HCT116 (cell line): ENCODE data around the gene GPR61. TPM values are rescaled to one million over a fixed set of nuclear protein-coding genes. Genes with fewer than 3 reads are reported as not detected.

Experiments
- ATAC-seq: fragments of 200-7000 bp; cut with Tn5 transposase; 2 replicates; pipeline ENCODE4 v1.9.1; 2020; ENCODE audit warnings: mild to moderate bottlenecking, moderate library complexity
- BruUV-seq: library from RNA; stranded (reverse); fragments of 400-500 nt; replicated peaks from 2 replicates; lab custom pipeline; 2021; lab: Mats Ljungman, UMichigan
- CTCF ChIA-PET: fragments of 300-600 bp; sonication (Branson Sonifier 250); formaldehyde crosslinking; loops from one replicate; lab custom pipeline; 2021; ENCODE audit warnings: antibody characterized with exemption; lab: Charles Lee
- POLR2A ChIA-PET: fragments of 300-600, 350-600 bp; sonication (Branson Sonifier 250); formaldehyde crosslinking; loops from one replicate; lab custom pipeline; 2021; ENCODE audit warnings: antibody characterized with exemption; lab: Charles Lee
- RAD21 ChIA-PET, 2 experiments: fragments of 300-600 bp; sonication (Branson Sonifier 250); formaldehyde crosslinking; loops; one replicate each; lab custom pipeline; 2023; ENCODE audit warnings: low total read pairs in 2 of 2; ENCODE audit not compliant: uncharacterized antibody in 2 of 2, unreplicated experiment in 2 of 2, low non-redundant PET in 1 of 2; lab: Charles Lee
- DNase-seq: peaks from one replicate; pipeline ENCODE4 v3.0.0-alpha.2; 2010; ENCODE audit warnings: low read depth, low spot score
- H2AFZ ChIP-seq: fragments of 200-600 bp; shearing (Covaris generic), sonication (generic); 2 replicates; pipeline ENCODE4 v1.6.1; 2017; ENCODE audit warnings: low read depth, mixed run types, mixed read lengths, antibody characterized with exemption, low read length; ENCODE audit not compliant: poor library complexity, severe bottlenecking
- H3K27ac ChIP-seq: 2 replicates; pipeline ENCODE4 v1.5.1; 2012; ENCODE audit warnings: low read depth, low read length
- H3K27me3 ChIP-seq: fragments of 200-600 bp; sonication (generic); 2 replicates; pipeline ENCODE4 v1.6.1; 2016; ENCODE audit warnings: mixed run types, low read length, mixed read lengths; ENCODE audit not compliant: insufficient read depth
- H3K36me3 ChIP-seq, 2 experiments: fragments of 200-500 bp in 1 of 2; fragments of 200-600 bp in 1 of 2; sonication (Bioruptor generic) in 1 of 2; sonication (generic) in 1 of 2; 2 replicates each; pipeline versions ENCODE4 v1.5.1 to v1.6.1; 2014 to 2016; ENCODE audit warnings: low read length in 2 of 2, inconsistent platforms in 1 of 2, mixed read lengths in 1 of 2, mixed run types in 1 of 2; ENCODE audit not compliant: insufficient read depth in 2 of 2, control insufficient read depth in 1 of 2
- H3K4me1 ChIP-seq, 2 experiments: fragments of 200-600 bp in 1 of 2; sonication (generic) in 1 of 2; 2 replicates each; pipeline versions ENCODE4 v1.5.1 to v1.6.1; 2012 to 2017; ENCODE audit warnings: low read length in 2 of 2, inconsistent platforms in 1 of 2, mild to moderate bottlenecking in 1 of 2, mixed read lengths in 1 of 2, mixed run types in 1 of 2, moderate library complexity in 1 of 2; ENCODE audit not compliant: insufficient read depth in 2 of 2, control insufficient read depth in 1 of 2
- H3K4me2 ChIP-seq: fragments of 200-600 bp; sonication (generic); 2 replicates; pipeline ENCODE4 v1.6.1; 2017; ENCODE audit warnings: mixed run types, low read length, mixed read lengths
- H3K4me3 ChIP-seq, 2 experiments: fragments of 200-600 bp in 1 of 2; sonication (generic) in 1 of 2; replicated peaks in 1 of 2; 2 replicates each; pipeline ENCODE4 v1.5.1; 2011 to 2016; ENCODE audit warnings: low read length in 2 of 2, control low read depth in 1 of 2, low read depth in 1 of 2, mild to moderate bottlenecking in 1 of 2, mixed read lengths in 1 of 2, mixed run types in 1 of 2
- H3K79me2 ChIP-seq: fragments of 200-600 bp; sonication (generic); 2 replicates; pipeline ENCODE4 v1.6.1; 2017; ENCODE audit warnings: mild to moderate bottlenecking, mixed run types, low read length, moderate library complexity, mixed read lengths; ENCODE audit not compliant: insufficient read depth
- H3K9ac ChIP-seq: fragments of 200-600 bp; sonication (generic); 2 replicates; pipeline ENCODE4 v1.6.1; 2016; ENCODE audit warnings: low read length, mixed read lengths
- H3K9me2 ChIP-seq: fragments of 200-600 bp; sonication (generic), shearing (Covaris generic); 2 replicates; pipeline ENCODE4 v1.6.1; 2017; ENCODE audit warnings: mixed run types, mild to moderate bottlenecking, moderate library complexity; ENCODE audit not compliant: insufficient read depth
- H3K9me3 ChIP-seq, 2 experiments: fragments of 200-500 bp in 1 of 2; fragments of 200-600 bp in 1 of 2; sonication (Bioruptor generic) in 1 of 2; sonication (generic) in 1 of 2; 2 replicates each; pipeline ENCODE4 v1.6.1; 2014 to 2017; ENCODE audit warnings: low read length in 2 of 2, mixed read lengths in 2 of 2, inconsistent platforms in 1 of 2, low read depth in 1 of 2, mild to moderate bottlenecking in 1 of 2, mixed run types in 1 of 2, moderate library complexity in 1 of 2; ENCODE audit not compliant: control insufficient read depth in 1 of 2, insufficient read depth in 1 of 2
- H4K20me1 ChIP-seq: fragments of 200-600 bp; sonication (generic), shearing (Covaris generic); 2 replicates; pipeline ENCODE4 v1.6.1; 2017; ENCODE audit warnings: mixed run types, mild to moderate bottlenecking, moderate library complexity; ENCODE audit not compliant: insufficient read depth
- ATF3 ChIP-seq: IDR thresholded peaks from 2 replicates; pipeline ENCODE4 v1.6.1; 2012
- CBX3 ChIP-seq: IDR thresholded peaks from 2 replicates; pipeline ENCODE4 v1.6.1; 2012; ENCODE audit warnings: low read depth
- CEBPB ChIP-seq: IDR thresholded peaks from 2 replicates; pipeline ENCODE4 v1.6.1; 2012; ENCODE audit warnings: low read depth
- EGR1 ChIP-seq: IDR thresholded peaks from 2 replicates; pipeline ENCODE4 v1.6.1; 2012; ENCODE audit warnings: low read depth
- ELF1 ChIP-seq: IDR thresholded peaks from 2 replicates; pipeline ENCODE4 v1.6.1; 2012; ENCODE audit warnings: low read depth, borderline replicate concordance
- EZH2 ChIP-seq: fragments of 200-600 bp; sonication (generic); IDR thresholded peaks from 2 replicates; pipeline ENCODE4 v1.6.1; 2017; ENCODE audit warnings: antibody characterized with exemption, mixed run types
- EZH2phosphoT487 ChIP-seq: fragments of 200-600 bp; IDR thresholded peaks from 2 replicates; pipeline ENCODE4 v1.6.1; 2018; ENCODE audit warnings: antibody characterized with exemption, borderline replicate concordance
- MAX ChIP-seq: IDR thresholded peaks from 2 replicates; pipeline ENCODE4 v1.6.1; 2012
- POLR2A ChIP-seq: IDR thresholded peaks from 2 replicates; pipeline ENCODE4 v1.7.0; 2011; ENCODE audit warnings: borderline replicate concordance; ENCODE audit not compliant: insufficient read depth, insufficient read length; ENCODE audit errors: extremely low read depth
- POLR2AphosphoS5 ChIP-seq: IDR thresholded peaks from 2 replicates; pipeline ENCODE4 v1.6.1; 2011; ENCODE audit warnings: mild to moderate bottlenecking, low read depth, low read length, moderate library complexity
- SIN3A ChIP-seq: IDR thresholded peaks from 2 replicates; pipeline ENCODE4 v1.6.1; 2012; ENCODE audit warnings: low read depth
- SRF ChIP-seq: IDR thresholded peaks from 2 replicates; pipeline ENCODE4 v1.6.1; 2012; ENCODE audit warnings: low read depth
- TCF7L2 ChIP-seq: IDR thresholded peaks from 2 replicates; pipeline ENCODE4 v1.7.0; 2011; ENCODE audit warnings: borderline replicate concordance, inconsistent platforms; ENCODE audit not compliant: insufficient read depth, insufficient read length; ENCODE audit errors: extremely low read depth
- YY1 ChIP-seq: IDR thresholded peaks from 2 replicates; pipeline ENCODE4 v1.6.1; 2011; ENCODE audit warnings: low read length, low read depth, moderate library complexity, mild to moderate bottlenecking; ENCODE audit not compliant: insufficient replicate concordance; ENCODE audit errors: extremely low read depth
- ZFX ChIP-seq: fragments of 450-650 bp; IDR thresholded peaks from 2 replicates; pipeline ENCODE4 v1.6.1; 2017
- ZNF274 ChIP-seq: fragments of 200-500 bp; sonication (Bioruptor generic); IDR thresholded peaks from 2 replicates; pipeline ENCODE4 v1.6.1; 2014; ENCODE audit warnings: mild to moderate bottlenecking, low read depth, low read length, inconsistent platforms
- intact Hi-C: fragments of 100-400 bp; cut with micrococcal nuclease; formaldehyde crosslinking; loops from 2 replicates; pipeline ENCODE4 v1.10.0; 2022
- total RNA-seq: library from RNA; stranded (reverse); gene quantifications from one replicate; pipeline ENCODE4 v1.2.1, GENCODE V29; 2021; ENCODE audit not compliant: unreplicated experiment
- TF ChIP-seq, protein P1 (sequence below): IDR thresholded peaks from 2 replicates; pipeline ENCODE4 v1.6.1; 2012; ENCODE audit warnings: low read depth

Gene GPR61
- total RNA-seq, 1 experiment from 2014 or later = not detected

GRCh38 chr1:109501644-109502363 is 37.9 kb upstream of the GPR61 start:
- TF ChIP-seq EZH2phosphoT487 (no peak), EZH2 (no peak), POLR2AphosphoS5 (no peak), ELF1 (no peak), SIN3A (no peak), CEBPB (no peak), TCF7L2 (no peak), SRF (no peak), MAX (no peak), ZFX (no peak), CBX3 (no peak), POLR2A (no peak), ZNF274 (no peak), EGR1 (no peak), YY1 (no peak), ATF3 (no peak)
- TF ChIP-seq, protein P1, sequence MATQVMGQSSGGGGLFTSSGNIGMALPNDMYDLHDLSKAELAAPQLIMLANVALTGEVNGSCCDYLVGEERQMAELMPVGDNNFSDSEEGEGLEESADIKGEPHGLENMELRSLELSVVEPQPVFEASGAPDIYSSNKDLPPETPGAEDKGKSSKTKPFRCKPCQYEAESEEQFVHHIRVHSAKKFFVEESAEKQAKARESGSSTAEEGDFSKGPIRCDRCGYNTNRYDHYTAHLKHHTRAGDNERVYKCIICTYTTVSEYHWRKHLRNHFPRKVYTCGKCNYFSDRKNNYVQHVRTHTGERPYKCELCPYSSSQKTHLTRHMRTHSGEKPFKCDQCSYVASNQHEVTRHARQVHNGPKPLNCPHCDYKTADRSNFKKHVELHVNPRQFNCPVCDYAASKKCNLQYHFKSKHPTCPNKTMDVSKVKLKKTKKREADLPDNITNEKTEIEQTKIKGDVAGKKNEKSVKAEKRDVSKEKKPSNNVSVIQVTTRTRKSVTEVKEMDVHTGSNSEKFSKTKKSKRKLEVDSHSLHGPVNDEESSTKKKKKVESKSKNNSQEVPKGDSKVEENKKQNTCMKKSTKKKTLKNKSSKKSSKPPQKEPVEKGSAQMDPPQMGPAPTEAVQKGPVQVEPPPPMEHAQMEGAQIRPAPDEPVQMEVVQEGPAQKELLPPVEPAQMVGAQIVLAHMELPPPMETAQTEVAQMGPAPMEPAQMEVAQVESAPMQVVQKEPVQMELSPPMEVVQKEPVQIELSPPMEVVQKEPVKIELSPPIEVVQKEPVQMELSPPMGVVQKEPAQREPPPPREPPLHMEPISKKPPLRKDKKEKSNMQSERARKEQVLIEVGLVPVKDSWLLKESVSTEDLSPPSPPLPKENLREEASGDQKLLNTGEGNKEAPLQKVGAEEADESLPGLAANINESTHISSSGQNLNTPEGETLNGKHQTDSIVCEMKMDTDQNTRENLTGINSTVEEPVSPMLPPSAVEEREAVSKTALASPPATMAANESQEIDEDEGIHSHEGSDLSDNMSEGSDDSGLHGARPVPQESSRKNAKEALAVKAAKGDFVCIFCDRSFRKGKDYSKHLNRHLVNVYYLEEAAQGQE = no peak
- RAD21 ChIA-PET = no interaction called here
- POLR2A ChIA-PET = no interaction called here
- CTCF ChIA-PET = interaction anchor here (2.1 to 2.3 kb wide), 2 partner anchors 8 to 31 kb away, joined by 6 to 8 read pairs; partner anchors contain the start of gene CYB561D1
- no peak overlapping the region for H3K4me3 ChIP-seq
- ATAC-seq = no peak
- H3K9me2 ChIP-seq = no peaks in the 10 kb centered on the region; the same call in 1 of the 2 replicates
- H3K4me2 ChIP-seq = no peak overlapping the region
- no peak for DNase-seq
- no TSS peak for BruUV-seq
- H3K4me1 ChIP-seq = peaks cover 0 to 3% of the 10 kb centered on the region in 2 experiments; a peak in 1 of 4 replicates
- no peak overlapping the region for H3K27ac ChIP-seq
- no peaks in the 10 kb centered on the region for H3K79me2 ChIP-seq
- H3K9ac ChIP-seq = no peak overlapping the region
- no peaks in the 10 kb centered on the region for H3K9me3 ChIP-seq
- H2AFZ ChIP-seq = no peak overlapping the region
- intact Hi-C loops = no loop called here
- peaks cover 0 to 4% of the 10 kb centered on the region in 2 experiments; a peak in 1 of 4 replicates for H3K36me3 ChIP-seq
- H4K20me1 ChIP-seq = no peaks in the 10 kb centered on the region
- H3K27me3 ChIP-seq = no peaks in the 10 kb centered on the region
